Measurements from ENCODE around the gene KANK3. TPM values are rescaled to one million over a fixed set of nuclear protein-coding genes. Genes with fewer than 3 reads are reported as not detected.
"Not testable (repeated sequence)": the region's sequence is repeated elsewhere in the genome, so short reads cannot be mapped to it uniquely, and the experiment has no call there.

Gene KANK3
- total and polyA plus RNA-seq, 2 of the 8 experiments (the other 6 are each of a cell fraction or from before 2014, with no cell fraction given), result 2.5 to 4.2 TPM

DNA sequence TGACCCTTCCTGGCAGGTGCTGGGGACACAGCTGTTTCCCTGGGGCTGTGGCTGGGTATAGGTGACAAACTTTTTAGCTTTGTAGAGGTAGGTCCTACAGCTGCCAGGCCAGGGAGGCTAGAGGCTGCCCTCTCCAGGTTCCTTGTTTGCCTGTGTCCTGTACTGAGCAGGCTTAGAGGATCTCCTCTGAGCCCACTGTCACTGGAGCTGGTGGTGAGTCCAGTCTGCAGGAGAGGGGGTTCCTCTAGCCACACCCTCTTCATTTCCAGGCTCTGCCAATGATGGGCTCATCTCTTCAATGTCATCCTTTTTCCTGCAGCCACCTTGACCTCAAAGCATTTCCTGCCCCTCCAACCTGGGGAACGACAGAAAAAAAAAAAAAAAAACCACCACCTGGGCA is 34.5 kb upstream of the KANK3 start (continued):
- no peak for TF ChIP-seq TCF12 (IDR thresholded peaks at IDR 0.05; ENCODE audit: low read depth, low read length)

DNA sequence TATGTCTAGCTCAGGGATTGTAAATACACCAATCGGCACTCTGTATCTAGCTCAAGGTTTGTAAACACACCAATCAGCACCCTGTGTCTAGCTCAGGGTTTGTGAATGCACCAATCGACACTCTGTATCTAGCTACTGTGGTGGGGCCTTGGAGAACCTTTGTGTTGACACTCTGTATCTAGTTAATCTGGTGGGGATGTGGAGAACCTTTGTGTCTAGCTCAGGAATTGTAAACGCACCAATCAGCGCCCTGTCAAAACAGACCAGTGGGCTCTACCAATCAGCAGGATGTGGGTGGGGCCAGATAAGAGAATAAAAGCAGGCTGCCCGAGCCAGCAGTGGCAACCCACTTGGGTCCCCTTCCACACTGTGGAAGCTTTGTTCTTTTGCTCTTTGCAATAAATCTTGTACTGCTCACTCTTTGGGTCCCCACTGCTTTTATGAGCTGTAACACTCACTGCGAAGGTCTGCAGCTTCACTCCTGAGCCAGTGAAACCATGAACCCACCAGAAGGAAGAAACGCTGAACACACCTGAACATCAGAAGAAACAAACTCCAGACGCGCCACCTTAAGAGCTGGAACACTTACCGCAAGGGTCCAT is 33.4 kb upstream of the KANK3 start:
- H2BK5ac ChIP-seq (ENCODE audit: low read depth, low read length); H3K56ac ChIP-seq (replicated peaks; ENCODE audit: insufficient read length, low read depth, low read length); H3K18ac ChIP-seq (ENCODE audit: extremely low read depth, low read length); H3K23ac ChIP-seq (ENCODE audit: insufficient read length); H3K79me2 ChIP-seq (ENCODE audit: control insufficient read depth in 1 of 2, insufficient read depth in 2 of 2, low read length in 2 of 2); H3K36me3 ChIP-seq (ENCODE audit: control insufficient read depth in 2 of 4, insufficient read depth in 4 of 4, low read length in 3 of 4); H2AFZ ChIP-seq (ENCODE audit: low read length); H2BK20ac ChIP-seq (ENCODE audit: low read length); H2BK120ac ChIP-seq (replicated peaks; ENCODE audit: low read depth, low read length); H3K23me2 ChIP-seq (ENCODE audit: low read depth, low read length); H4K20me1 ChIP-seq (replicated peaks in 1 of 2; ENCODE audit: control insufficient read depth in 1 of 2, insufficient read depth in 2 of 2, low read length in 2 of 2); FAIRE-seq; H3K27me3 ChIP-seq (replicated peaks in 1 of 4; ENCODE audit: control insufficient read depth in 3 of 4, extremely low read depth in 1 of 4, insufficient read depth in 3 of 4, low read length in 3 of 4); H3K9me3 ChIP-seq (ENCODE audit: insufficient read depth in 2 of 2, low read depth in 1 of 2, low read length in 1 of 2); H3K27ac ChIP-seq (ENCODE audit: low read depth, low read length); H3K4me2 ChIP-seq (ENCODE audit: insufficient read depth in 1 of 2, low read depth in 2 of 2, low read length in 2 of 2); H3K4me3 ChIP-seq (ENCODE audit: extremely low read depth in 1 of 4, insufficient read depth in 2 of 4, low read depth in 3 of 4, low read length in 4 of 4); H2BK12ac ChIP-seq (ENCODE audit: low read depth, low read length); H3K79me1 ChIP-seq (ENCODE audit: low read depth, low read length); H4K5ac ChIP-seq (ENCODE audit: insufficient read length, low read depth, low read length); H2AK5ac ChIP-seq (ENCODE audit: low read depth, low read length); H2BK15ac ChIP-seq (ENCODE audit: low read length); H3K14ac ChIP-seq (ENCODE audit: insufficient read length); H3K9ac ChIP-seq (replicated peaks in 1 of 4; ENCODE audit: extremely low read depth in 1 of 4, low read depth in 3 of 4, low read length in 3 of 4); H3K4me1 ChIP-seq (replicated peaks in 1 of 4; ENCODE audit: control insufficient read depth in 3 of 4, insufficient read depth in 4 of 4, low read length in 3 of 4); H4K8ac ChIP-seq (ENCODE audit: extremely low read depth, insufficient read depth, low read length); H3K4ac ChIP-seq (replicated peaks; ENCODE audit: insufficient read length, low read depth, low read length); H4K91ac ChIP-seq (replicated peaks; ENCODE audit: insufficient read length, low read length); DNase-seq (ENCODE audit: low read depth in 1 of 2, low spot score in 2 of 2): not testable (repeated sequence)
- ChIA-PET POLR2A (ENCODE audit: partially characterized antibody) (interaction anchor here (0.9 to 2.8 kb wide), 6 partner anchors 10 to 84 kb away, joined by 3 to 17 read pairs (median 4); partner anchors contain the start of genes ANGPTL4 and RAB11B), CTCF (ENCODE audit: partially characterized antibody) (interaction anchor here (0.8 to 4.9 kb wide), 9 partner anchors 9 to 86 kb away, joined by 3 to 23 read pairs (median 4); partner anchors contain the start of gene ANGPTL4)
- WGBS, 2 experiments (ENCODE audit: extremely low coverage in 1 of 2, insufficient coverage in 1 of 2, insufficient read length in 1 of 2, insufficient replicate concordance in 2 of 2, low coverage in 1 of 2, low lambda C conversion rate in 2 of 2, missing lambda C conversion rate in 1 of 2), result 90% methylated on average over 9 of the region's 10 CpGs; no CpG with 5 or more reads in 1 of the 2 experiments
